Measurements from ENCODE around the gene POGK. TPM values are rescaled to one million over a fixed set of nuclear protein-coding genes. Genes with fewer than 3 reads are reported as not detected.

POGK gene
- total RNA-seq, 1 donor from 2014 or later: 47.7 TPM

GRCh38 chr1:166899769-166900168 lies 60.5 kb downstream of the POGK start:
- Mint-ChIP-seq H3K4me1 (peaks cover 5% of the 10 kb centered on the region), H3K36me3 (peaks cover 32% of the 10 kb centered on the region), H3K27ac (no peak overlapping the region), H3K4me3 (no peak overlapping the region), H3K9me3 (peaks cover 26% of the 10 kb centered on the region), H3K27me3 (ENCODE audit: insufficient read depth, low read depth) (no peaks in the 10 kb centered on the region)
- Histone ChIP-seq H3K4me2 (no peak overlapping the region), H3K79me2 (ENCODE audit: low read depth) (no peaks in the 10 kb centered on the region), H3K27me3 (no peaks in the 10 kb centered on the region), H3K36me3 (no peaks in the 10 kb centered on the region), H3K4me1 (no peaks in the 10 kb centered on the region), H3K27ac (no peak overlapping the region), H3K9ac (no peak overlapping the region), H3K9me3 (ENCODE audit: low read depth) (no peaks in the 10 kb centered on the region), H3F3A (ENCODE audit: low read depth) (no peaks in the 10 kb centered on the region), H4K20me1 (ENCODE audit: low read depth) (no peaks in the 10 kb centered on the region), H2AFZ (replicated peaks) (no peak overlapping the region), H3K4me3 (no peak overlapping the region)
- TF ChIP-seq EZH2 (IDR thresholded peaks at IDR 0.05): no peak
- TF ChIP-seq CTCF (IDR thresholded peaks at IDR 0.05): no peak
- TF ChIP-seq EZH2phosphoT487 (IDR thresholded peaks at IDR 0.05): no peak
- DNase-seq (ENCODE audit: low spot score): no peak

GRCh38 chr1:166900987-166901386 lies 61.7 kb downstream of the POGK start:
- Histone ChIP-seq H3K9me3 (ENCODE audit: low read depth) (no peaks in the 10 kb centered on the region), H3K9ac (no peak overlapping the region), H3K79me2 (ENCODE audit: low read depth) (no peaks in the 10 kb centered on the region), H2AFZ (replicated peaks) (no peak overlapping the region), H3K4me1 (no peaks in the 10 kb centered on the region), H3K27ac (no peak overlapping the region), H3F3A (ENCODE audit: low read depth) (no peaks in the 10 kb centered on the region), H3K27me3 (no peaks in the 10 kb centered on the region), H3K4me3 (no peak overlapping the region), H4K20me1 (ENCODE audit: low read depth) (no peaks in the 10 kb centered on the region), H3K4me2 (no peak overlapping the region), H3K36me3 (no peaks in the 10 kb centered on the region)
- H3K27me3 Mint-ChIP-seq (ENCODE audit: insufficient read depth, low read depth): no peaks in the 10 kb centered on the region
- TF ChIP-seq CTCF (IDR thresholded peaks at IDR 0.05) (no peak), EZH2phosphoT487 (IDR thresholded peaks at IDR 0.05) (no peak), EZH2 (IDR thresholded peaks at IDR 0.05) (no peak)
- H3K9me3 Mint-ChIP-seq: peaks cover 24% of the 10 kb centered on the region
- no peak overlapping the region for H3K27ac Mint-ChIP-seq
- H3K4me1 Mint-ChIP-seq: peaks cover 5% of the 10 kb centered on the region
- DNase-seq (ENCODE audit: low spot score): no peak
- H3K4me3 Mint-ChIP-seq: no peak overlapping the region
- peaks cover 32% of the 10 kb centered on the region for H3K36me3 Mint-ChIP-seq

GRCh38 chr1:166902279-166902678 lies 63.0 kb downstream of the POGK start:
- no peaks in the 10 kb centered on the region for H4K20me1 ChIP-seq (ENCODE audit: low read depth)
- Mint-ChIP-seq H3K36me3 (peaks cover 34% of the 10 kb centered on the region), H3K27me3 (ENCODE audit: insufficient read depth, low read depth) (no peaks in the 10 kb centered on the region), H3K27ac (no peak overlapping the region), H3K9me3 (peaks cover 17% of the 10 kb centered on the region), H3K4me1 (peaks cover 5% of the 10 kb centered on the region), H3K4me3 (no peak overlapping the region)
- H3K27ac ChIP-seq: no peak overlapping the region
- no peaks in the 10 kb centered on the region for H3K9me3 ChIP-seq (ENCODE audit: low read depth)
- TF ChIP-seq CTCF (IDR thresholded peaks at IDR 0.05) (no peak), EZH2phosphoT487 (IDR thresholded peaks at IDR 0.05) (no peak)
- no peak overlapping the region for H3K9ac ChIP-seq
- no peak overlapping the region for H3K4me2 ChIP-seq
- H3K27me3 ChIP-seq: no peaks in the 10 kb centered on the region
- no peak overlapping the region for H3K4me3 ChIP-seq
- no peaks in the 10 kb centered on the region for H3K36me3 ChIP-seq
- H3K79me2 ChIP-seq (ENCODE audit: low read depth): no peaks in the 10 kb centered on the region
- no peak overlapping the region for H2AFZ ChIP-seq (replicated peaks)
- DNase-seq (ENCODE audit: low spot score): no peak
- no peaks in the 10 kb centered on the region for H3F3A ChIP-seq (ENCODE audit: low read depth)
- no peaks in the 10 kb centered on the region for H3K4me1 ChIP-seq

Measured in neural progenitor cell (in vitro differentiated cells).